Nucleus accumbens (tissue), 56 donors: ENCODE measurements around the gene SREBF1.

Experiments used
- DNase-seq, 56 donors: peaks; one replicate each; lab custom pipeline; 2025; lab: John Stamatoyannopoulos, UW

Gene SREBF1

GRCh38 chr17:17798573-17799255 is 38.1 kb downstream of the SREBF1 start:
- DNase-seq, result no peak

GRCh38 chr17:17798010-17798556 is 38.7 kb downstream of the SREBF1 start:
- no peak for DNase-seq

- no peak for DNase-seq
Observed at GRCh38 chr17:17797119-17797809, 39.5 kb downstream of the SREBF1 start.

GRCh38 chr17:17796787-17797061 is 40.1 kb downstream of the SREBF1 start:
- DNase-seq, result no peak

- no peak for DNase-seq
Observed at GRCh38 chr17:17795946-17796786, 40.6 kb downstream of the SREBF1 start.

- DNase-seq, result no peak
Observed at GRCh38 chr17:17795296-17795695, 41.5 kb downstream of the SREBF1 start.

GRCh38 chr17:17794382-17794781 is 42.4 kb downstream of the SREBF1 start:
- DNase-seq, result no peak

- DNase-seq, result peak in 21 of 56 donors; percentile 14 to 60 (median 35)
Observed at GRCh38 chr17:17793378-17794214, 43.2 kb downstream of the SREBF1 start.

GRCh38 chr17:17792551-17793377 is 44.0 kb downstream of the SREBF1 start:
- peak in 39 of 56 donors; percentile 19 to 80 (median 58) for DNase-seq

GRCh38 chr17:17792037-17792550 is 44.7 kb downstream of the SREBF1 start:
- no peak for DNase-seq

- peak in 1 of 56 donors; percentile 10 for DNase-seq
Observed at GRCh38 chr17:17790637-17791464, 45.9 kb downstream of the SREBF1 start.

GRCh38 chr17:17789828-17790636 is 46.8 kb downstream of the SREBF1 start:
- no peak for DNase-seq

GRCh38 chr17:17789410-17789809 is 47.4 kb downstream of the SREBF1 start:
- DNase-seq, result no peak

- DNase-seq, result no peak
Observed at GRCh38 chr17:17788967-17789366, 47.8 kb downstream of the SREBF1 start.

- DNase-seq, result no peak
Observed at GRCh38 chr17:17787568-17787967, 49.2 kb downstream of the SREBF1 start.

- DNase-seq, result no peak
Observed at GRCh38 chr17:17786998-17787397, 49.8 kb downstream of the SREBF1 start.

- peak in 22 of 56 donors; percentile 17 to 62 (median 30) for DNase-seq
Observed at GRCh38 chr17:17785407-17785806, 51.4 kb downstream of the SREBF1 start.
